GM12892 (cell line): ENCODE results near the gene TRIM66.
"Not testable (repeated sequence)": the region's sequence is repeated elsewhere in the genome, so short reads cannot be mapped to it uniquely, and the experiment has no call there.

ENCODE experiments used
- POLR2A ChIP-seq: IDR thresholded peaks from 2 replicates; pipeline ENCODE4 v1.6.1; 2011; ENCODE audit warnings: low read depth, low read length, control low read depth
- POLR2AphosphoS5 ChIP-seq: IDR thresholded peaks from 2 replicates; pipeline ENCODE4 v1.6.1; 2011; ENCODE audit warnings: low read depth, low read length, control low read depth
- TAF1 ChIP-seq: IDR thresholded peaks from 2 replicates; pipeline ENCODE4 v1.6.1; 2011; ENCODE audit warnings: low read depth, mild to moderate bottlenecking, control low read depth, low read length, borderline replicate concordance

DNA sequence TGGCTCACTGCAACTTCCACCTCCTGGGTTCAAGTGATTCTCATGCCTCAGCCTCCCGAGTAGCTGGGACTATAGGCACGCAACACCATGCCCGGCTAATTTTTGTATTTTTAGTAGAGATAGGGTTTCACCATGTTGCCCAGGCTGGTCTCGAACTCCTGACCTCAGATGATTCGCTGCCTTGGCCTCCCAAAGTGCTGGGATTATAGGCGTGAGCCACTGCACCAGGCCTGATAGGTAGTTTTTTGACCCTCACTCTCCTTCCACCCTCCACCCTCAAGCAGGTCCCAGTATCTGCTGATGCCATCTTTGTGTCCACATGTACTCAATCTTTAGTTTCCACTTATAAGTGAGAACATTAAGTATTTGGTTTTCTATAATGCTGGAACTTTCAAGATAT lies 12.4 kb downstream of the TRIM66 start:
- not testable (repeated sequence) for TF ChIP-seq POLR2AphosphoS5, TAF1, POLR2A
